Stimulated activated CD8-positive, alpha-beta memory T cell treated with anti-CD3 and anti-CD28 coated beads, Interleukin-15, amount 100 ng/mL, for 4 hours (primary cell): ENCODE measurements around the gene CDH23.
A peak's percentile ranks its signal among the peaks of the same experiment; 100 is the strongest.
"Not testable (repeated sequence)": the region's sequence is repeated elsewhere in the genome, so short reads cannot be mapped to it uniquely, and the experiment has no call there.

Source experiments
- DNase-seq, 2 donors: peaks; one replicate each; pipeline ENCODE4 v3.0.0-alpha.2; 2020; ENCODE audit warnings: low read depth in 2 of 2

Gene CDH23

DNA sequence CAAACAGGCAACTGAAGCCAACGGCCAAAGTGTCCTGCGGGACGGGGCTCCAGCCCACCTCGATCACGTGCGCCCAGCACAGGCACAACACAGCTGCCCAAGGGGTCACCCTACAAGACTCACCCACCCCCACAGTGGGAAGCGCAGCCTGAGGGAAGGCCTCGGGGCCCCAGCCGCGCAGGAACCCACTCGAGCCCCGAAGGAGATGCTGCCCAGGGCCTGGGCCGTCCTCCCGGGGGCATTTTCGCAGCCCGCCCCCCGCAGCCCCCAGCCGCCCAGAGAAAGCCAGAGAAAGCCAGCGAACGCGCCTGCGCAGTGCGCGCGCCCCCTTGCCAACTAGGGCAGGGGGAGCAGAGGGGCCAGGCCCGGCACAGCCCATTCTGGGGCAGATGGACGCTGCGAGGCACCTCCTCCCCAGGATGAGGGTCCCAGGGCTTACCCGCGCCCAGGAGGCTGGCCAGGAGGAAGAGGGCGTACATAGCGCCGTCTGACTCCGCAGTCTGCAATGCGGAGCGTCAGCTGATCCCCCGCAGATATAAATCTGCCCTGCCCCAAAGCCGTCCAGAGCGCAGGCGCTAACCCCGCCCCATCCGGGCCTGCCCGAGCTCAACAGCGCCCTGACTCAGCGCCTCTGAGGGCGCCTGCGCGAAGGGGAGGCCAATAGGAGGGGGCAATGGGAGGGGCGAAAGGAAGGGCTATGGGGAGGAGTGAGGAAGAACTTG, 454.2 kb downstream of the CDH23 start, which contains the start of gene PSAP:
TSS of gene PSAP (minus strand) at position 509 of the 722 bp plus-strand sequence. CDS start at position 479, 30 bp downstream.
- DNase-seq: peak; percentile 97 to 98

DNA sequence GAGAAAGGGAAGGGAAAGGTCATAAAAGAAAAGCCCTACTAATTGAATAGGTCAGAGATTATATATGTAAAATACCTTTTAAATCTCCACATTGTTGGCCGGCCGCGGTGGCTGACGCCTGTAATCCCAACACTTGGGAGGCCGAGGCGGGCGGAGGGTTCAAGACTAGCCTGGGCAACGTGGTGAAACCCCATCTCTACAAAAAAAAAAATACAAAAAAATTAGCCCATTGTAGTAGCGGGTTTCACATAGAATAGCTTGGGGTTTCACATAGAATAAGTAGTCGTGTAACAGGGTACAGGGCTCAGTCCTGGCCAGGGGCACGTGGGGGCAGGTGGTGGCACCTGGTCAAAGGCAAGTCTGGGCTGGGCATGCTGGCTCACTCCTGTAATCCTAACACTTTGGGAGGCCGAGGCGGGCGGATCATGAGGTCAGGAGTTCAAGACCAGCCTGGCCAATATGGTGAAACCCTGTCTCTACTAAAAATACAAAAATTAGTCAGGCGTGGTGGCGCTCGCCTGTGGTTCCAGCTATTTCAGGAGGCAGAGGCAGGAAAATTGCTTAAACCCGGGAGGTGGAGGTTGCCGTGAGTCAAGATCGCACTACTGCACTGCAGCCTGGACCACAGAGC, 454.9 kb downstream of the CDH23 start:
- DNase-seq: not testable (repeated sequence)

DNA sequence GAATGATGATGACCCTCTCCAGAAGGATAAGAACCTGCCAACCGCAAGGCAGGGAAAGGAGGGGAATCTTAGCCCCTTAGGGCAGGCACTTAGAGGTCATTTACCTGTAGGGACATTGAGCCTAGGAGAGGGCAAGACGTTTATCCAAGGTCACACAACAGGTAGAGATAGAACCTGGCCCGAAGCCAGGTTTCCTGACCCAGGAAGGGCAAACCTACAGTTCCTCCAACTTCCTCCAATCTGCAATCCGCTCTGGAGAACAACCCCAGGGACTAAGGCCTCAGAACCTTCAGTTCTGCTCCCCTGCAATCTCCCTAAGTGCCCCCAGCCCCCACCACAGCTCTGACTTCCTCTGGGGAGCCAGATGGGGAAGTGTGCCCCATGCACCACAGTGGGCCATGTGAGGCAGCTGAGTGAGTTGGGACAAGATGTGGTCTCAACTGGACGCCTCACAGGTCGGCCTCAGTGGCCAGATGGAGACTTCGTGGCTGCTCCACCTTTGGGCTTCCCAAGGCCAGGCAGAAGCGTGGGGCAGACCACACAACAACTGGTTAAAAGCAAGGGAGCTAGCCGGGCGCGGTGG, 455.7 kb downstream of the CDH23 start:
- DNase-seq: no peak

DNA sequence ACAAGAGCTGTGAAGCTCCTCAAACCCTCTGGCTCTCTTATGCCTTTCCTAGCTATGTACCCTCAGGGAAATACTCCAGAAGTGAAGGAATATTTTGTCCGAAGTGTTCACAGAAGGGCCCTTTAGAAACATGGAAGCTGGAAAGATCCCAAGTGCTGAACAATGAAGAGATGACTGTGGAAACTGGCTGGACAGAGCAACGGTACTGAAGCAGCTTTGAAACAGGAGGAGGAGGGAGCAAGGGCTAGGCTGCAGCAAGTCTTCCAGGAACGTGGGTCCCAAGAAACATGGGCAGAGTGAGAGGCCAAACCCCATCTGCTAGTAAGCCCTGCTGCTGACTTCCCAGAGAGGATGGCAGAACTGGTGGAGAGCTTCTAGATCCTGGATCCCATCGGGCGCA, 457.3 kb downstream of the CDH23 start:
- DNase-seq: no peak

DNA sequence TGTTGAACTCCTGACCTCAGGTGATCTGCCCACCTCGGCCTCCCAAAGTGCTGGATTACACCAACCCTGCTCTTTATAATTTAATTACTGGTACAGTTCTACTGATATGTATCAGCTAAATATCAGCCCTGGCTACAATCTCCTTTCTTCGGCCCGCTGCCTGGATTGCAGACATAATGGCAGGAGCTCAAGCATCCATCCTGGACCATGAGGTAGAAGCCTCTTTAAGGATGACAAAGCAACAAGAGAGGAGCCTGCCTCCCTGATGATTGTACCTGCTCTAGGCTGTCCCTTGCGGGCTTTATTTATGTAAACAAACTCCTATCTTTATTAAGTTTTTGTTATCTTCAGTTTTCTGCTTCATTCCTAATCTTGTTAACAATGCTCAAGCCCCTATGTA, 459.9 kb downstream of the CDH23 start:
- DNase-seq: no peak

DNA sequence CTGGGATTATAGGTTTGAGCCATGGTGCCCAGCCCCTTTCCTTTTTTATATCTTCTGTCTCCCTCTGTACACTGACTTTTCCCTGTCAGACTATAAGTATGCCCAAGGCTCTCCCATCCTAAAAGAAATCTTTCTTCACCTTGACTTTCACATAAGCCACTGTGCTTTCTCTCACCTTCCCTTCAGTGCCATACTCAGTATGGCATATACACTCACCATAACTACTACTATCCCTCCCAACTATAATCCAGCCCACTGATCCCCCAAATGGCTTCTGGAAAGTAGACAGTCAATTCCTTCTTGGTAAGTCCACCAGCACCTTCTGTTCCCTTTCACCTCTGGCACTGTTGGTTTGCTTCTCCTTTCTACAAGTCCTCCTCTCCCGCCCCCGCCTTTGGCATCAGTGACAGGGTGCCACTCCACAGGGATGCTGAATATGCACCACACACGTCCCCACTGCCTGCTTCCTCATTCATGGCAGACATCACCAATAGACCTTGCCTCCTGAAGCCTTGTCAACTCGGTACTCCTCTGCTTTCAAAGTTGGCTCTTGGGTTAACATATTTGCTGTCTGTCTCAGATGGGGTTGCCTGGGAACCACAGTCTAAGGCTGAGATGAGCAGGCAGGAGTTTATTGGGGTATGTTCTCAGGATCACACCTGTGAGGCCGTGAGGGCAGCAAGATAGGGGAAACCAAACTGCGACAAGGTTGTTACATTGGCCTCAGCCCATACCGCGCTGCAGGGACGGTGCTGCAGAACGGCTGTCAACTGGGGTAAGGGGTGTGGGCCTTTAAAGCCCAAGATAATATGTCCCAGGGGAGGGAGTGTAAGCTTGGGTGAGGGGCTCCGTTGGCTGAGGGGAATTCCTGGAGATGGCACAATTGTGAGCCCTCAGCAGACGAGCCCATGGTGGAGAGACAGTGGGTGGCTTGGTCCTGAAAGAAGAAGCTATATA, 461.5 kb downstream of the CDH23 start:
- DNase-seq: no peak

DNA sequence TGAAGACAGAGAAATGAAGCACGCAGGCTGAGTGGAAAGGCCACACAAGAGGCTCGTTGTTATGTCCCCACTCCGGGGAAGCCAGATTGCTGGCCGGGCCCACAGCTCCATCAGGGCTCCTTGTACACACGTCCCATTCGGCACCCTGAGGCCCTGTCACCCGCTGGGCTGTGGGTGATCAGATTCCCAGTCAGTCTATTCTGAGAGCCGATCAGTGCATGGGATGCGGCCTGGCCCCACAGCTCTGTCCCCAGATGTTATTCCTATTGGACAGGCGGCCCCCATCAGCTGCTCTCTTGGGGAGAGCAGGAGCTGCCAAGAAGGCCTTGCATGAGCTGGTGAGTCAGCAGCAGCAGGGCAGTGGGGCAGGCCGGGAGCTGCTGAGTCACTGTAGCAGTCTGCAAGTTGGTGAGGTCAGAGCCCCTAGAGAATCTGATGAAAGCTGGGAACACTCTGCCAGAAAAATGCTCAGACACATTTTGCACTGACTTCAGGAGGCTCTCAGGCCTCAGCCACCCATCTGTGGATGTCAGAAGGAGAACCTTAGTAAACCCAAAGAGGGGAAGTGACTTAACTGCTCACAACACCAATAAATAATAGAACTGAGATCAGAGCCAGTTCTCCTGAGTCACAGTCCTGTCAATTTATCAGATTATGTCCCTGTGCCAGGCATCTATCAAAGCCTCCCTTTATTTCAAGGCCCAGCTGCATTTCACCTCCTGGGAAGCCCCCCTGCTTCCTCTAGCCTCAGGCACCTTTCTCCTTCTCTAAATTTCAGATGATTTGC, 463.7 kb downstream of the CDH23 start:
- DNase-seq: peak in 1 of 2 donors; percentile 16

DNA sequence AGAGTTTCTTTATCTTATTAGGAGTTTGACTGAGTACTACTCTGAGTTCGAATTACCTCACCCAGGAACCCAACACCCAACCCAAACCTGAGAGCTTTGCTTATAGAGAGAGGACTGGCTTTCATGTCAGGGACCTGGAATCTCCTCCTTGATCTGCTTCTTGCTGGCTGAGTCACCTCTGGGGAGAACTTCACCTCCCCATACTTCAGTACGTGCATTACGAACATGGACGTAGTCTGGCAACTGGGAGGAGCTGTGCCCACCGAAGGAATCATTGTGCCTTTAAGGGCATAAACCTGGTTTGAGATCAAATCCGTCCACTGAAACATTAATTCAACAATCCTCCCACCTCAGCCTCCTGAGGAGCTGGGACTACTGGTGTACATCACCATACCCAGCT, 466.5 kb downstream of the CDH23 start:
- DNase-seq: no peak

DNA sequence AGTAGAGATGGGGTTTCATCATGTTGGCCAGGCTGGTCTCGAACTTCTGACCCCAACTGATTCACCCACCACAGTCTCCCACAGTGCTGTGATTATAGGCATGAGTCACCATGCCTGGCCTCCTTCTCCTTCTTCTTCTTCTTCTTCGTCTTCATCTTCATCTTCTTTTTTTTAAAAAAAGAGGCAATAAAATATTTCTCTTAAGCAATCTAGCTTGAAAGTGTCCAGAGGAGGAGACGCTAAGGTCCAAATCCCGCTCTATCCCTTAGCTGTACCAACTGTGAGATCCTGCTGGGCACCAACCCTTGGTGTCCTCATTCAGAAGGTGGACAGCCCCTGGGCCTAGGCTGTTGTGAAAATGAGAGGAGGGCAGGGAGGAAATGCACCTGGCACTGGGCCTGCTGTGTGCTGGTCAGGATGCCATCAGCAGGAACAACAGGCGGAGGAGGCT, 468.2 kb downstream of the CDH23 start:
- DNase-seq: no peak
